Coronary artery (tissue), 2 donors: ENCODE results near the gene EWSR1.

Source experiments
- DNase-seq: peaks from one replicate; pipeline ENCODE4 v3.0.0-alpha.2; 2017; ENCODE audit warnings: low spot score
- H3K27ac ChIP-seq, 2 donors: fragments of 200-600 bp; sonication (generic); one replicate each; pipeline ENCODE4 v1.5.1; 2016 to 2019
- H3K4me3 ChIP-seq: fragments of 200-600 bp; sonication (generic); 2 replicates; pipeline ENCODE4 v1.5.1; 2016; ENCODE audit warnings: mild to moderate bottlenecking, moderate library complexity
- CTCF ChIP-seq: fragments of 200-600 bp; sonication (generic); IDR thresholded peaks from one replicate; pipeline ENCODE4 v1.5.1; 2019; ENCODE audit warnings: antibody characterized with exemption

Gene EWSR1

GRCh38 chr22:29307596-29308147 is 39.6 kb downstream of the EWSR1 start:
- Histone ChIP-seq H3K4me3 (peak overlapping the region; percentile 98), H3K27ac (peak overlapping the region; percentile 80 to 95)
- no peak for TF ChIP-seq CTCF
- DNase-seq = no peak

GRCh38 chr22:29308148-29308790 is 40.2 kb downstream of the EWSR1 start:
- peak; percentile 78 for DNase-seq
- H3K27ac ChIP-seq = peak overlapping the region; percentile 80 to 95
- no peak for TF ChIP-seq CTCF
- H3K4me3 ChIP-seq = peak overlapping the region; percentile 98

GRCh38 chr22:29308791-29309262 is 40.8 kb downstream of the EWSR1 start:
- no peak for TF ChIP-seq CTCF
- peak overlapping the region; percentile 98 for H3K4me3 ChIP-seq
- peak overlapping the region; percentile 80 to 95 for H3K27ac ChIP-seq
- peak; percentile 76 for DNase-seq

GRCh38 chr22:29309332-29310064 is 41.4 kb downstream of the EWSR1 start:
- H3K4me3 ChIP-seq = peak overlapping the region; percentile 98
- peak overlapping the region; percentile 80 to 95 for H3K27ac ChIP-seq
- no peak for TF ChIP-seq CTCF
- peak; percentile 83 for DNase-seq

- no peak for TF ChIP-seq CTCF
- H3K4me3 ChIP-seq = peak overlapping the region; percentile 98
- DNase-seq = no peak
Measured at GRCh38 chr22:29310065-29310862, 42.2 kb downstream of the EWSR1 start.

GRCh38 chr22:29310863-29311339 is 42.8 kb downstream of the EWSR1 start:
- no peak for TF ChIP-seq CTCF
- DNase-seq = peak; percentile 99
- H3K4me3 ChIP-seq = peak overlapping the region; percentile 65

More at GRCh38 chr22:29310065-29310862, 42.2 kb downstream of the EWSR1 start:
- peak overlapping the region; percentile 80 to 95 for H3K27ac ChIP-seq

More at GRCh38 chr22:29310863-29311339, 42.8 kb downstream of the EWSR1 start:
- H3K27ac ChIP-seq = peak overlapping the region; percentile 80 to 93
